Measurements from ENCODE around the gene CKB. TPM values are rescaled to one million over a fixed set of nuclear protein-coding genes. Genes with fewer than 3 reads are reported as not detected.

Gene CKB
- total RNA-seq, 4 donors from 2014 or later = 190 to 373 (median 266) TPM

DNA sequence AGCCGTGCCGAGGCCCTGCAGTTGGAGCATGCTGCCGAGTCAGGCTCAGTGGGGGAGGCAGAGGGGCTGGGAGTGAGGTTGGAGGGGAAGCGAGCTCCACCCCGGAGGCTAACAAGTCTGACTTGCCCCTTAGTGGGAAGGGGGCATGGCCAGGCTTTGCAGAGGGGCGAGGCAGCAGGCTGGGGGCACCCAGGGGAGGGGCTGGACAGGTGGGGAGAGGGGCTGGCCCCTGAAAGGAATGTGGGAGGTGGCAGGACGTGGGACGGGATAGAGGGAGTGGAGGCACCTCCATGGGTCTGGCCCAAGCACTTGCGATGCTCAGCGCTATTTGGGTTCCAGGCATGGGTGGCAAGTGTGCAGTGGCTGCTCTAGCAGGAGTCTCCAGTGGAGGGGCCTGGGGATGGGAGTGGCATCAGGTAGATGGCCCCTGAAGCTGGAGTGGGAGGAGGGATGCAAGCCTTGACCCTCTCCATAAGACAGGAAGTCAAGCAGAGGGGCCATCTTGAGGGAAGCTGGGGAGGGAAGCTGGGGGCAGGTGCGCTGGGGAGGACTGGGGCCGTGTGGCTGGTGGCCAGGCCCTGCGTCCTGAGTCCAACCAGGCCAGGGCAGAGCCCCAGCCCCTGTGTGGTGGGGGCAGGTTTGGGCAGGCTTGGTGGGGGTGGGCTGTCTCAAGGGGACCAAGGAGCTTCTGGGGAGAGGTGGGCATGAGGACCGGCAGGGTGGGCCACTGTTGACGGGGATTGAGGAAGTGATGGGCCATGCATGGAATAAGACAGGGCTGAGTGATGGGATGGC, 9.0 kb upstream of the CKB start:
- TF ChIP-seq, protein P1, sequence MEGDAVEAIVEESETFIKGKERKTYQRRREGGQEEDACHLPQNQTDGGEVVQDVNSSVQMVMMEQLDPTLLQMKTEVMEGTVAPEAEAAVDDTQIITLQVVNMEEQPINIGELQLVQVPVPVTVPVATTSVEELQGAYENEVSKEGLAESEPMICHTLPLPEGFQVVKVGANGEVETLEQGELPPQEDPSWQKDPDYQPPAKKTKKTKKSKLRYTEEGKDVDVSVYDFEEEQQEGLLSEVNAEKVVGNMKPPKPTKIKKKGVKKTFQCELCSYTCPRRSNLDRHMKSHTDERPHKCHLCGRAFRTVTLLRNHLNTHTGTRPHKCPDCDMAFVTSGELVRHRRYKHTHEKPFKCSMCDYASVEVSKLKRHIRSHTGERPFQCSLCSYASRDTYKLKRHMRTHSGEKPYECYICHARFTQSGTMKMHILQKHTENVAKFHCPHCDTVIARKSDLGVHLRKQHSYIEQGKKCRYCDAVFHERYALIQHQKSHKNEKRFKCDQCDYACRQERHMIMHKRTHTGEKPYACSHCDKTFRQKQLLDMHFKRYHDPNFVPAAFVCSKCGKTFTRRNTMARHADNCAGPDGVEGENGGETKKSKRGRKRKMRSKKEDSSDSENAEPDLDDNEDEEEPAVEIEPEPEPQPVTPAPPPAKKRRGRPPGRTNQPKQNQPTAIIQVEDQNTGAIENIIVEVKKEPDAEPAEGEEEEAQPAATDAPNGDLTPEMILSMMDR (IDR thresholded peaks at IDR 0.05) = no peak
- TF ChIP-seq POLR2A (IDR thresholded peaks at IDR 0.05) = no peak
- intact Hi-C loops (cut with DNase I) = no loop called here
- Histone ChIP-seq H3K4me3 (replicated peaks in 1 of 3) (no peak overlapping the region), H3K27ac (no peak overlapping the region), H3K9me3 (no peaks in the 10 kb centered on the region), H3K36me3 (no peaks in the 10 kb centered on the region), H3K27me3 (no peaks in the 10 kb centered on the region), H3K4me1 (peaks cover 23 to 31% of the 10 kb centered on the region in 2 donors)
- WGBS, 2 donors = 92 to 93% methylated on average over 15 of the region's 15 CpGs
- no peak for DNase-seq

DNA sequence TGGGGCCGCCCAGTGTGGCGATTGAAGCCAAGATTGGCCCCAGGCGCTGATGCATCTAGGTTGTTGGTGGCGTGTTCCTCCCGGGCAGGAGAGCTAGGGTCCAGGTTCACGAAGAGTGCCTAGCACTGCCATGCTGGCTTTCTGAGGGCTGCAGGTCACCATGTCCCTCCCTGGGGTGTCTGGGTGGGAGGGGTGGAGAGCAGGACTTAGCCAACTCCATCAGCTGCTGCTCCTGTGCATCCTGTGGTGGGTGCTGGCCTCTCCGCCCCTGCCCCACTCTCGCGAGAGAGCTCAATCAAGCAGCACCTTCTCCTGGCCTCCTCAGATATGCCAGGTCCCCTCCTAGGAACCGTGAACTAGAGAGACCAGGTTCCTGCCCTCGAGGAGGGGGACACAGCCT, 8.2 kb upstream of the CKB start:
- DNase-seq = no peak
- intact Hi-C loops (cut with DNase I) = no loop called here
- no peaks in the 10 kb centered on the region for H3K36me3 ChIP-seq
- peaks cover 23 to 31% of the 10 kb centered on the region in 2 donors for H3K4me1 ChIP-seq
- 91 to 94% methylated on average over 5 to 10 of the region's 11 CpGs for WGBS, 2 donors
- H3K9me3 ChIP-seq = no peaks in the 10 kb centered on the region
- TF ChIP-seq, protein P1 (IDR thresholded peaks at IDR 0.05) = no peak
- no peak for TF ChIP-seq POLR2A (IDR thresholded peaks at IDR 0.05)
- H3K4me3 ChIP-seq (replicated peaks in 1 of 3) = no peak overlapping the region
- H3K27ac ChIP-seq = no peak overlapping the region
- H3K27me3 ChIP-seq = no peaks in the 10 kb centered on the region

DNA sequence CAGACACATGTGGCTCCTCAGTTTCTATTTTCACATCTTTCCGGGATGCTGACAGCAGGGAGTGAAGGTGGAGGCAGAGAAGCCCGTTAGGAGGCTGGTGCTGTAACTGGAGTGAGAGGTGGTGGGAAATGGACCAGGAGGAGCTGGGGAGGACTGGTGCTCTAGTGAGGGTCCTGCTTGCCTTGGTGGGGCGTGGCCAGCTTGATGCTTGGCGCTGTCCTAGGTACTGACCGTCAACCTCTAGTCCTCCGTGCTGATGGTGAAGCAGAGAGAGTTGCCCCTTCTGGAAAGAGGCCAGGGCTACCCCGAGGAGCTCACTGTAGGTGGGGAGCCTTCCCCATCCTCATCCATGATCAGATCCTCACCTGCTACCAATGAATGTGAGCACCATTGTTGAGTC, 7.8 kb upstream of the CKB start:
- H3K36me3 ChIP-seq = no peaks in the 10 kb centered on the region
- WGBS, 2 donors = 53 to 63% methylated on average over 6 to 7 of the region's 7 CpGs
- no peak overlapping the region for H3K27ac ChIP-seq
- no peak overlapping the region for H3K4me3 ChIP-seq (replicated peaks in 1 of 3)
- H3K9me3 ChIP-seq = no peaks in the 10 kb centered on the region
- TF ChIP-seq, protein P1 (IDR thresholded peaks at IDR 0.05) = no peak
- TF ChIP-seq POLR2A (IDR thresholded peaks at IDR 0.05) = no peak
- intact Hi-C loops (cut with DNase I) = no loop called here
- no peak for DNase-seq
- H3K27me3 ChIP-seq = no peaks in the 10 kb centered on the region
- H3K4me1 ChIP-seq = peaks cover 23 to 31% of the 10 kb centered on the region in 2 donors

GRCh38 chr14:103529383-103530365, 7.0 kb upstream of the CKB start:
- Histone ChIP-seq H3K4me1 (peaks cover 23 to 31% of the 10 kb centered on the region in 2 donors), H3K36me3 (no peaks in the 10 kb centered on the region), H3K27me3 (no peaks in the 10 kb centered on the region), H3K4me3 (replicated peaks in 1 of 3) (peak overlapping the region; percentile 75 to 81 (median 80)), H3K9me3 (no peaks in the 10 kb centered on the region), H3K27ac (peak overlapping the region; percentile 41 to 93 (median 92))
- 51 to 52% methylated on average over 19 of the region's 42 CpGs for whole genome bisulfite sequencing, 2 donors
- intact Hi-C loops (cut with DNase I) = no loop called here
- no peak for TF ChIP-seq POLR2A (IDR thresholded peaks at IDR 0.05)
- TF ChIP-seq, protein P1 (IDR thresholded peaks at IDR 0.05) = no peak
- no peak for DNase-seq
